NCI-H524 treated with DMSO at 0.1 percent for 48 hours (cell line): Measurements from ENCODE around the gene VPREB3.

ENCODE experiments used
- DNase-seq: peaks from one replicate; lab custom pipeline; 2025; lab: John Stamatoyannopoulos, UW

Gene VPREB3

DNA sequence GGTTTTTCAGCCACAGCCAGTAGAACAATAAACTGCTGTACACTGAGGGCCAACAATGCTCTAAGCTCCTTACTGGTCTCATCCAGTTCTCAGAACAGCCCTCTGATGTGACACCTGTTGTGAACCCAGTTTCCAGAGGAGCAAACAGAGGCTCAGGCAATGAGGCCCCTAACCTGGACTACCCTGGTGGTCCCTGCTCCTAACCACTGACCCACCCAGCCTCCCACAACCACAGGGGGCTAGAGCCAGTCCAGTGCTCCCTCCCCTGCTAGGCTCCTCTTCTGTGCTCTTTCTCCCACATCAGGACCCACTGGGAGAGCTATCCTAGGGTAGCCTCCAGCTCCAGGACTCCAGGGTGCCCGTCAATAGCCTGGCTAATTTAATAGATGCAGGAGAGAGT is 28.5 kb upstream of the VPREB3 start:
- no peak for DNase-seq

GRCh38 chr22:23782252-23782651 is 28.0 kb upstream of the VPREB3 start:
- DNase-seq: no peak

DNA sequence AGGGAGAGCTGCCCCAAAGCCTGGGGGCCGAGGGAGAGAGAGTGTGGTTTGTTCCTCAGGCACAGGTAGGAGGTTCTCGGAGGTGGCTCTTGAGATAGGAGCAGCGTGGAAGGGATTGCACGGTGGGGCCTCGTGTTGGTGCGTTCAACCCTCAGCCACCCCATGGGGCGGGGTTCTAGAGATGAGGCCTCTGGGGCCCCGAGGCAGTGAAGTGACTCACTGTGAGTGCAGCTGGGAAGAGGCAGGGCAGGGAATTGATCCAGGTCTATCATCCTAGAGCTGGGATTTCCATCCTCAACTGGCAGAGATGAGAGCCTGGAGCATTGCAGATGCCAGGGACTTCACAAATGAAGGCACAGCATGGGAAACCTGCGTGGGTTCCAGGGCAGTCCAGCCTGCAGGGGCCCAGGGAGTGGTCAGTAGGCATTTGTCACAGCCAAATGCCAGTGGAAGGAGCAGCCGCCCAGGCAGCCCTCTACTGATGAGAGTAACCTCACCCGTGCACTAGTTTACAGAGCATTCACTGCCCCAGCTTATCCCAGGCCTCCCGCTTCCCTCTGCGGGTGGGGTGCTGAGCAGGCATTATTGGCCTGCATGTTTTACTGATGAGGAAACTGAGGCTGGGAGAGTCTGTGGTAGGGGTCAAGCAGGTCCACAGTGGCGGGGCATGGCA is 27.4 kb upstream of the VPREB3 start:
- no peak for DNase-seq

DNA sequence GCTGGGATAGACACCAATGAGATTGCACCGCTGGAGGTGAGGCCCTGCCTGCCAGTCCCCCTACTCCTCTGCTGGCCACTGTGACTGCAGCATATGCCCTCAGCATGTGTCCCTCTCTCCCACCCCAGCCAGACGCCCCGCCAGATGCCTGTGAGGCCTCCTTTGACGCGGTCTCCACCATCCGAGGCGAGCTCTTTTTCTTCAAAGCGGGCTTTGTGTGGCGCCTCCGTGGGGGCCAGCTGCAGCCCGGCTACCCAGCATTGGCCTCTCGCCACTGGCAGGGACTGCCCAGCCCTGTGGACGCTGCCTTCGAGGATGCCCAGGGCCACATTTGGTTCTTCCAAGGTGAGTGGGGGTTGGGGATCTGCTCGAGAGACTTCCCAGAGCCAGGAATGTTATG is 26.8 kb upstream of the VPREB3 start:
- DNase-seq: no peak

- no peak for DNase-seq
Measured at GRCh38 chr22:23780146-23780748, 26.0 kb upstream of the VPREB3 start.

GRCh38 chr22:23779731-23780130 is 25.5 kb upstream of the VPREB3 start:
- no peak for DNase-seq

DNA sequence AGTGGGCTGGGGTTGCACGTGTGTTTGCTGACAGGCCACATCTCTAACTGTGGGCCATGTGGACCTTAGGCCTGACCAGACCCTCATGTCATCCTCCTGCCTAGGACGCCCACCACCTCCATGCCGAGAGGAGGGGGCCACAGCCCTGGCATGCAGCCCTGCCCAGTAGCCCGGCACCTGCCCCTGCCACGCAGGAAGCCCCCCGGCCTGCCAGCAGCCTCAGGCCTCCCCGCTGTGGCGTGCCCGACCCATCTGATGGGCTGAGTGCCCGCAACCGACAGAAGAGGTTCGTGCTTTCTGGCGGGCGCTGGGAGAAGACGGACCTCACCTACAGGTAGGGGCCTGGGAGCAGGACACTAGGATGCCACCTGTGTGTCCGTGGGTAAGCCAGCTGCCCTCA is 24.9 kb upstream of the VPREB3 start:
- no peak for DNase-seq

GRCh38 chr22:23778577-23778900 is 24.3 kb upstream of the VPREB3 start:
- no peak for DNase-seq

DNA sequence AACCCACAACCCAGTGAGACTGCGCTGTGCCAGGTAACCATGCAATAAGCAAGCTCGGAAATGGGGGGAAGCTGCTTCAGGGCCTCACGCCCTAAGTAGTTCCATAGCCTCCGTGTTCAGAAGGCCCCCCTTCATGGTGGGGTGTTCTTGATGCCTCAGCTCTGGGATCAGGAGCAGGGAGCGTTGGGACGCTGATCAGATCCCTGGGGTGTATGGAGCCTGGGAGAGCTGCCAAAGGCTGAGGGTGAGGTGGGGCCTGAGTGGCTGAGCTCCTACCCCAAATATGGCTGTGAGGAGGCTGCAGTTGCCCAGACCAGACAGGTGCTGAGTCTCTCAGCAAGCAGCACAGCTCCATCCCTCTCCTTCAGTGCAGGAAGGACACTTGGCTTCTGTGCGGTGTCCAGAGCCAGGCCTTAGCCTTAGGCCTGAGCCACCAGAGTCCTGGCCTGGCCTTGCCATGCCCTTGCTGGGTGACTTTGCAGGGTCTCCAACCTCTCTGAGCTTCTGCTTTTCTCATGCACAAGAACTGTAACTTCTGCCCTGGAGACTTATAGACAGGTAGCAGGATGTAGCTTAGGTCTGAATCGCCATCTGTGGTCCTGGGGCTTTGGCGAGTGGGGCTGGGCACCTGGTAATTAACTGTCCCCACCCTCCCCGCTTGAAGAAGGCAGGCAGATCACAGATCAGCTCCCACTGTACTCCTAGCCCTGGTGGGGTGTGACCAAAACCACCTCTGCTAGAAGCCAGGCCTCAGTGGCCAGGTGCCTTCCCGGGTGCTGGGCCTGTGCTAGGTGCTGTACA is 23.8 kb upstream of the VPREB3 start:
- DNase-seq: no peak

DNA sequence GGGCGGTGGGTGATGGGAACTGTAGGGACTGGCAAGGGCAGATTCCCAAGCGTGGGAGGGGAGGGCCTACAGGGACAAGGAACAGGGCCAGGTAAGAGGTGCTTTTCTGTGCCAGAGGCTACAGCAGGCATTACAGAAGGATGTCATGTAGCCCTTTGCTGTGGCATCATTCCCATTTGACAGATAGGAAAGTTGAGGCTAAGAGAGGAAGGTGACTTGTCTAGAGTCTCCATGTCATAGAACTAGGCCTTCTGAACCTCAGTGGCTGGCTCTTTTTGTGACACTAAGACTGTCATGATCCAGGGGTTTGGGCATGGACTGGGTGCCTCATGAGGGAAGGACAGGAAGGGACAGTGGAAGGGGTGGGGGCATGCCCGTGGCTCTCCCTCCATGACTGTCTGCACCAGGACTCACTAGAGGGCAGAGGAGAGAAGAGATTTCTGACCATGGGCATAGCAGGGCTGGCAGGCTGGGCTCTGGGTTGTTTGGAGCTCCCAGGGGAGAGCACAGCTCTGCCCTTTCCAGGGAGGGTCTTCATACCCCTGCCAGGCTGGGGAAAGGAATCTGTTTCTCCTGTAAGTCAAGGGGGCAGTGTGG is 21.7 kb upstream of the VPREB3 start:
- DNase-seq: no peak

- DNase-seq: no peak
Measured at GRCh38 chr22:23774922-23775436, 20.8 kb upstream of the VPREB3 start.

DNA sequence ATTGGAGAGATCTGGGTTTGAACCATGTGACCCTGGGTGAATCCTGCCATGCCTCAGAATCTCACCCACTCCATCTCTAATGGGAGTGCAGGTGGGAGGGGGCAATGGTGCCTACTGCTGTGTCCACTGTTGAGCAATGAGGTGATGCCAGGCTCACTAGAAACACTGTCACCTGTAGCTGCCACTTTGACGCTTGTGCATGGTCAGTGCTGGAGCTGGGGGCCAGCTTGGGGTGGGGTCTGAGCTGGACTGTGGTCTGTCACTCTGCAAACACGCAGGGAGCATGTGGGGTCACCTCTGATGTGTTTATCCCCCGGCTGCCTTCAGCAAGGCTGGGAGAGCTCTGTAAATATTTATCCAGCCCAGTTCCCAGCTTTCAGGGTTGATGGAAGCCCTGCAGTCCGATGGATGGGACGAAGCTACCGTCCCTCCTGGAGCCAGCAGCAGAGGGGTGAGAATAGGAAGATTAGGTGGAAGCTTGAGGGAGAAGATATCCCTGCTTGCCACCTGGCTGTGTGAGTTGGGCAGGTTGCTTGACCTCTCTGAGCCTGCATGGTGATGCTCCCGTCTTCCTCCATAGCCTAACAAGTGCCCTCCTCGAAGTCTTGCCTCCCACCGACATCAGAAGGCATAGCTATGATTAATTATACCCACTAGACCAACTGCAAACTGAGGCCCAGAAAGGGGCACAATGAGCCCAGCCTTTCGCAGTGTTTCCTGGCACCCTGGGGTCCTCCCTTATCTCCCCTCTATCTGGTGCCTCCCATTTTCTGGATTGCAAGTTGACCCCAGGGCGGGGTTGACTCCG is 20.1 kb upstream of the VPREB3 start:
- no peak for DNase-seq

- DNase-seq: no peak
Measured at GRCh38 chr22:23773483-23774113, 19.4 kb upstream of the VPREB3 start.

GRCh38 chr22:23772649-23773473 is 18.6 kb upstream of the VPREB3 start, which contains the start of gene MMP11:
Gene MMP11, plus strand, starts transcription at chr22:23772849. Its CDS starts 22 bp downstream, at chr22:23772871.
- DNase-seq: no peak

GRCh38 chr22:23772315-23772648 is 18.1 kb upstream of the VPREB3 start:
- DNase-seq: no peak

DNA sequence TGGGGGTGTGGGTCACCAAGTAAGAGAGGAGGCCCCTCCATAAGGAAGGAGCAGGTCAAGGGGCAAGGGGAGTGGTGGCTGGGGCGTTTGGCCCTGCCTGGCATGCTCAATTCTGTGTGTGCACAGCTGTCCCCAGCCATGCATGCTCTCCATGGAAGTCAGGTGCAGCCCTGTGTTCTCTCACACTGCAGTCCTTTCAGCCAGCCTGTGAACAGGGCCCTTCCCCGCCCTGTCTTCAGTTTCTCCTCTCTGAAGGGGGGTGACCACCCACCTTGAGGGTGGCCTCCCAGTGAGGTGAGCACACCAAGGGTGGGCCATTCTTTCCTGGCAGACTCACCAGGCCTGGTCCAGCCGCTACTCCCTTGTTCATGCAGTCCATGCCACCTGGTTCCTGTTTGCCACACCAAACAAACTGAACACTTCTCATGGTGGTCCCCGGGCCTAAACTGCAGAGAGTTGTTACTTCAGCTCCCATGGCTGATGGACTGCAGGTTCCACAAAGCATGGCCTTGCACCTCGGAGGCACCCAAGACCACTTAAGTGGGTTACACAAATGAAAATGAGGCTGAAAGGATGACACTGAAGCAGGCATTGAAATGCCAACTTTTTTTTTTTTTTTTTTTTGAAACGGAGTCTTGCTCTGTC is 15.2 kb upstream of the VPREB3 start:
- DNase-seq: no peak

DNA sequence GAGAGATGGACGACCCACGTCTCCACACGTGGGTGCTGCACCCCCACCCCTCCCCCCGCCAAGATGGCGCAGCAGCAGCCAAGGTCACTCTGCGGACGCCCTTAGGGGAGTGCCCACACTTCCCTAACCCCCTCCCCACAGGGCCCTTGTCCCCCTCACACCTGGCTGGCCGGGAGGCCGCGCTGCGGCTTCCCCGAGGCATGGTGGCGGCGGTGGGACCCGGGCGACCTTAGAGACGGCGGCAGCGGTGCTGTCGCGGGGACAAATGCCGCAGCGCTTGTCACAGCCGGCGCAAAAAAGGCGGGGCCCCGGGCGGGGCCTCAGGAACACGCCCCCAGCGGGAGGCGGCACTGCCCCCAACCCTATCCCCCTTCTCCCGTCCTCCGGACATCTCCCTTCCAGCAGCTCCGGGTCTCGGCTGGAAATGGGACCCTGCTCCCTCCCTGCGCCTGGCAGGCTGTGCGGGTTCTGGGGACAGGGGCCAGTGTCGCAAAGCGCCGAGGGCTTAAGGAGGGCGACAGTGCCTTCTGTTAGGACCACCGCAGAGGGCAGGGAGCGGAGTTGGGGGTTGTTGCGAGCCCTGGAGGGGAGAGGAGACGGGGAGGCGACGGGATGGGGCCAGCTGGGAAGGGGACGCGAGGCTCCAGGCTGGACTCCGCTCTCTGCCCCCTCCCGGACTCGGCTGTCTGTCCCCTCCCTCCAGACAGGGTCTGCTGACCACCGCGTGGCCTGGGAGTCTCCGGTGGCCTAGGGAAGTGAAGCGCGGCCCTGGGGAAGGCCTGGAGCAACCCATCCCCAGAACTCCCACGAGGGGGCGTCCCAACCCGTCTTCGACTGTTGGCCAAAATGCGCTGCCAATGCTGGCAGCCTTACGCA is 13.7 kb upstream of the VPREB3 start, which contains the start of gene CHCHD10:
Gene CHCHD10, minus strand, starts transcription at position 300 of the 876 bp plus-strand sequence. Its CDS starts 98 bp downstream, at position 202.
- DNase-seq: peak; percentile 53

GRCh38 chr22:23767303-23767672 is 13.1 kb upstream of the VPREB3 start:
- no peak for DNase-seq
